Measurements from ENCODE around the gene BMS1. TPM values are rescaled to one million over a fixed set of nuclear protein-coding genes. Genes with fewer than 3 reads are reported as not detected.

BMS1 gene
- total and polyA plus RNA-seq, 10 donors: 6.6 to 17.7 (median 13.4) TPM

DNA sequence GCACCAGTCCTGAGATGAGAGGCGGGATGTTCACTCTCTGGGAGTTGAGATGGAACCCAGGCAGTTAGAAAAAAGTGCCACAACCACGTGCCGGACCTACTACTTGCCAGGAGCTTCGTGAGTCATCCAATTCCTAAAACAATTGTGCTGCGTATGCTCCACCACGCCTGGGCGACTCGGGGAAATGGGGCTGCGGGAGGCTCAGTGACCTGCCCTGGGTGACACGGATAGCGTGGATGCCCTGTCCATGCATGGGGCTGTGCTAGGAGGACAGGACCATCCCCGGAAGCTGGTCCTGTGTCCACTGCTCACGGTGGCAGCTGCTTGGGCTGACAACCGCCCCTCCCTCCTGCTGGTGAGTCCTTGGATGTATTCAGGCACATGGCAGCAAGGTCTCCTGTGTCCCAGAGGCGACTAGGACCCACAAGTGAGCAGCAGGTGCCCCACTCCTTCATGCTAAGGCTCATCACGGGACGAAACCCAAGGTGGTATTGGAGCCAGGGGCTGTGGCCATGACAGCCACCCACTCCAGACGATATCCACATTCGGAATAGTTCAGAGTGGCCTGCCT is 90.4 kb downstream of the BMS1 start:
- no peak for DNase-seq
- Histone ChIP-seq H3K4me1 (peaks cover 0 to 35% (median 14%) of the 10 kb centered on the region in 6 donors), H3K9me3 (no peaks in the 10 kb centered on the region), H3K27ac (no peak overlapping the region), H3K36me3 (no peaks in the 10 kb centered on the region), H3K4me3 (no peak overlapping the region), H3K27me3 (replicated peaks in 1 of 7) (peaks cover 0 to 12% (median 0%) of the 10 kb centered on the region in 7 donors)
- WGBS, 5 donors: 86 to 94% (median 87%) methylated on average over 16 to 19 of the region's 19 CpGs
- intact Hi-C loops (cut with DNase I; ENCODE audit: low total_unique reads): loop anchor here (5.0 kb wide), 1 partner anchor 234 kb away; no protein-coding TSS in a partner anchor
- TF ChIP-seq, protein P1, sequence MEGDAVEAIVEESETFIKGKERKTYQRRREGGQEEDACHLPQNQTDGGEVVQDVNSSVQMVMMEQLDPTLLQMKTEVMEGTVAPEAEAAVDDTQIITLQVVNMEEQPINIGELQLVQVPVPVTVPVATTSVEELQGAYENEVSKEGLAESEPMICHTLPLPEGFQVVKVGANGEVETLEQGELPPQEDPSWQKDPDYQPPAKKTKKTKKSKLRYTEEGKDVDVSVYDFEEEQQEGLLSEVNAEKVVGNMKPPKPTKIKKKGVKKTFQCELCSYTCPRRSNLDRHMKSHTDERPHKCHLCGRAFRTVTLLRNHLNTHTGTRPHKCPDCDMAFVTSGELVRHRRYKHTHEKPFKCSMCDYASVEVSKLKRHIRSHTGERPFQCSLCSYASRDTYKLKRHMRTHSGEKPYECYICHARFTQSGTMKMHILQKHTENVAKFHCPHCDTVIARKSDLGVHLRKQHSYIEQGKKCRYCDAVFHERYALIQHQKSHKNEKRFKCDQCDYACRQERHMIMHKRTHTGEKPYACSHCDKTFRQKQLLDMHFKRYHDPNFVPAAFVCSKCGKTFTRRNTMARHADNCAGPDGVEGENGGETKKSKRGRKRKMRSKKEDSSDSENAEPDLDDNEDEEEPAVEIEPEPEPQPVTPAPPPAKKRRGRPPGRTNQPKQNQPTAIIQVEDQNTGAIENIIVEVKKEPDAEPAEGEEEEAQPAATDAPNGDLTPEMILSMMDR (IDR thresholded peaks at IDR 0.05 in 8 of 11, conservative IDR thresholded peaks at IDR 0.05 in 3 of 11): no peak
- TF ChIP-seq POLR2A (IDR thresholded peaks at IDR 0.05) (no peak), POLR2AphosphoS5 (IDR thresholded peaks at IDR 0.05) (no peak)

DNA sequence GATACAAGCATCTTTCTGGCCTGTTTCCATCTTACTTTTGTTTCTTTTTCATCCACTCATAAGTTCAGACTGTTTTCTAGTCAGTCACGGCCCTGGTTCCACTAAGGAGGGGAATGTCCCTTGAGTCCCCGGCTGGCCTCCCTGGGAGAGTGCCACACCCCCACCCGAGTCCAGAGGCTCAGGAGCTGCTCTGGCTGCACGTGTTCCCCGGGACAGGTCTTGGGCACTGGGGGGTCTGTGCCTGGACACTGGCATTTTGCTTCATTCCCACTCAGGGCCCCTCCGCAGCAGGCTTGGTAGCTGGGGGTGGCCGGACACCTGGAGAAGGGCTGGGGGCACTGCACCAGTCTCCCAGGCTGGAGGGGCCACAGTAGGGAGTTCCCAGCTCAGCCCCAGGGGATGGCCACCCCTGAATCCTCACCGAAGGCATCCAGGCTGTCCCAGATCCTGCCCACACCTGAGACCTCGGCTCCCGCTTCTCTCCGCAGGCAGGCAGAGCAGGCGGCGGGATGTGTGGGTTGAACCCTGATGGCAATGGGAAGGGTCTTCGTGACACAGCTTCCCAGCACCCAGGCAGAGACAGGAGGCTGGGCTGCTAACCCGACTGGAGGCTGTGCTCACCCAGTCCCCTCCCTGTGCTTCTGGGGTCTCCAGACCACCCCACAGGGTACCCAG is 92.3 kb downstream of the BMS1 start:
- Histone ChIP-seq H3K9me3 (no peaks in the 10 kb centered on the region), H3K27ac (no peak overlapping the region), H3K4me3 (no peak overlapping the region), H3K4me1 (peaks cover 0 to 35% (median 14%) of the 10 kb centered on the region in 6 donors), H3K27me3 (replicated peaks in 1 of 7) (peaks cover 0 to 31% (median 0%) of the 10 kb centered on the region in 7 donors), H3K36me3 (no peaks in the 10 kb centered on the region)
- intact Hi-C loops (cut with DNase I; ENCODE audit: low total_unique reads): loop anchor here (5.0 kb wide), 1 partner anchor 232 kb away; no protein-coding TSS in a partner anchor
- TF ChIP-seq POLR2A (IDR thresholded peaks at IDR 0.05): no peak
- 82 to 90% (median 88%) methylated on average over 9 to 15 of the region's 15 CpGs for WGBS, 5 donors
- no peak for DNase-seq

DNA sequence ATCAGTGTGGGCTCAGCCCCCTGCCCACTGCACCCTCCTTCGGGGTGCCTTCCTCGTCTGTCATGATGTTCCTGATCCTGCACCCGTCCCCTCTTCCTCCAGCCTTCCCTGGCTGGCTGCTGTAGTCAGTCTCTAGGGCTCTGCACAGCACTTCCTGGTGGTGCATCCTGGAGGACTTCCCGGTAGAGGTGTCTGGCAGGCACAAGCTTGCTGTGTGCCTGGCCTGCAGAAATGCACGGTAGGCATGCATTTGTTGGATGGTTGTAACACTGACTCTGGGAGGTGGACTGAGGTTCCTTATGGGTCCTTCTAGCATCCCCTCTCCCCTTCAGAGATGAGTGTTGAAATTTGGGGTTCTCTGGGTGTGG is 92.8 kb downstream of the BMS1 start:
- Histone ChIP-seq H3K9me3 (no peaks in the 10 kb centered on the region), H3K27ac (no peak overlapping the region), H3K4me3 (no peak overlapping the region), H3K4me1 (peaks cover 0 to 35% (median 14%) of the 10 kb centered on the region in 6 donors), H3K27me3 (replicated peaks in 1 of 7) (peaks cover 0 to 34% (median 0%) of the 10 kb centered on the region in 7 donors), H3K36me3 (no peaks in the 10 kb centered on the region)
- TF ChIP-seq POLR2A (IDR thresholded peaks at IDR 0.05) (no peak), POLR2AphosphoS5 (IDR thresholded peaks at IDR 0.05) (no peak)
- TF ChIP-seq, protein P1 (IDR thresholded peaks at IDR 0.05 in 8 of 11, conservative IDR thresholded peaks at IDR 0.05 in 3 of 11): no peak
- WGBS, 5 donors: 67 to 90% (median 82%) methylated on average over 2 to 5 of the region's 5 CpGs
- no peak for DNase-seq
- intact Hi-C loops (cut with DNase I; ENCODE audit: low total_unique reads): no loop called here

DNA sequence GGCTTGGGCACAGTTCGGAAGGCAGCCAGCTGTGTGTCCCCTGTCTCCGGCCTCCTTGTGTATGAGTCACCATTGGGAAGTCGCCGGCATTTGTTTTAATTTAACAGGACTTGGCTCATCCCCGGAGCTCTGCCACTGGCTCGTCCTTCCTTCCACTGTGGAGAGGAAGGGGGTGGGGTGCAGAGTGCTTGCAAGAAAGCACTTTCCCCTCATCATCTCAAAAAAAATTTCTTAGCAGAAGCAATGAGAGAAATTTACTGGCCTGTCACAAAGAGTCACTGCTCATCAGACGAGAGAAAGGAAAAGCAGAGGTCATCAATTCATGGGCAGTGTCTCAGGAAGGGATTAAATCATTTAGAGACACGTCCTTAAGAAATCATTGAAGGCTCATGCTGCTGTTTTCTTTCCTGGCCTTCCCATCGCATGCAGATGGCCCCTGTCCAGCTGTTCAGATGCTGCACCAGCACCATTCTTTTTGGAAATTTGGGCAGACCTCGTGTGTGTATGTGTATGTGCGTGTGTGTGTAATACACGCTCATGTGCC is 93.3 kb downstream of the BMS1 start:
- no peak overlapping the region for H3K4me3 ChIP-seq
- H3K36me3 ChIP-seq: no peaks in the 10 kb centered on the region
- TF ChIP-seq POLR2AphosphoS5 (IDR thresholded peaks at IDR 0.05) (no peak), POLR2A (IDR thresholded peaks at IDR 0.05) (no peak)
- TF ChIP-seq, protein P1 (IDR thresholded peaks at IDR 0.05 in 8 of 11, conservative IDR thresholded peaks at IDR 0.05 in 3 of 11): no peak
- H3K27me3 ChIP-seq (replicated peaks in 1 of 7): peaks cover 0 to 34% (median 0%) of the 10 kb centered on the region in 7 donors
- H3K27ac ChIP-seq: no peak overlapping the region
- no peak for DNase-seq
- WGBS, 5 donors: 51 to 67% (median 58%) methylated on average over 12 of the region's 12 CpGs
- intact Hi-C loops (cut with DNase I; ENCODE audit: low total_unique reads): no loop called here
- no peaks in the 10 kb centered on the region for H3K9me3 ChIP-seq
- peaks cover 0 to 31% (median 14%) of the 10 kb centered on the region in 6 donors for H3K4me1 ChIP-seq
